ENCODE data around the gene DNAH17.

Gene DNAH17

GRCh38 chr17:78378225-78379130 lies 198.7 kb downstream of the DNAH17 start, which contains the start of gene PGS1:
TSS of gene PGS1 (plus strand) at chr17:78378649. CDS start at chr17:78378666, 17 bp downstream.
- TF ChIP-seq, protein P1, sequence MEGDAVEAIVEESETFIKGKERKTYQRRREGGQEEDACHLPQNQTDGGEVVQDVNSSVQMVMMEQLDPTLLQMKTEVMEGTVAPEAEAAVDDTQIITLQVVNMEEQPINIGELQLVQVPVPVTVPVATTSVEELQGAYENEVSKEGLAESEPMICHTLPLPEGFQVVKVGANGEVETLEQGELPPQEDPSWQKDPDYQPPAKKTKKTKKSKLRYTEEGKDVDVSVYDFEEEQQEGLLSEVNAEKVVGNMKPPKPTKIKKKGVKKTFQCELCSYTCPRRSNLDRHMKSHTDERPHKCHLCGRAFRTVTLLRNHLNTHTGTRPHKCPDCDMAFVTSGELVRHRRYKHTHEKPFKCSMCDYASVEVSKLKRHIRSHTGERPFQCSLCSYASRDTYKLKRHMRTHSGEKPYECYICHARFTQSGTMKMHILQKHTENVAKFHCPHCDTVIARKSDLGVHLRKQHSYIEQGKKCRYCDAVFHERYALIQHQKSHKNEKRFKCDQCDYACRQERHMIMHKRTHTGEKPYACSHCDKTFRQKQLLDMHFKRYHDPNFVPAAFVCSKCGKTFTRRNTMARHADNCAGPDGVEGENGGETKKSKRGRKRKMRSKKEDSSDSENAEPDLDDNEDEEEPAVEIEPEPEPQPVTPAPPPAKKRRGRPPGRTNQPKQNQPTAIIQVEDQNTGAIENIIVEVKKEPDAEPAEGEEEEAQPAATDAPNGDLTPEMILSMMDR (conservative IDR thresholded peaks at IDR 0.05; ENCODE audit: low read length) = no peak
- peak; percentile 73 for DNase-seq (ENCODE audit: low read depth)
- peak within 1 kb of the TSS; percentile 90 for H3K4me3 ChIP-seq (ENCODE audit: low read length)

GRCh38 chr17:78377858-78378224 lies 199.4 kb downstream of the DNAH17 start:
- peak overlapping the region; percentile 90 for H3K4me3 ChIP-seq (ENCODE audit: low read length)
- TF ChIP-seq, protein P1 (conservative IDR thresholded peaks at IDR 0.05; ENCODE audit: low read length) = no peak
- no peak for DNase-seq (ENCODE audit: low read depth)

DNA sequence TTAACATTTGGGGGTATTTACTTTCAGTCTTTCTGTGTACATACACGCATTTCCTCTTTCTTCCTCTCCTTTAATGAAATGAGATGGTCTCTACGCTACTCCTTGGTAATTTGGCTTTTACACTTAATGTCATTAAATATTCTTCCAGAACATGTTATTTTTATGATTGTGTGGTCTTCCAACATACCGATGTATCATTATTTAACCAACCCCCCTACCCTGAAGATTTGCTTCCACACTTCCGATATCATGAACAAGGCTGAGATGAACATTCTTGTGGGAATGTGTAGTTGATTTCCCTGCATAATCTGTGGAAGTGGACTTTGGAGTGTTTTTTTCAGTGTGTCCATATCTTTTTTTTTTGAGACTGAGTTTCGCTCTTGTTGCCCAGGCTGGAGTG lies 201.0 kb downstream of the DNAH17 start:
- DNase-seq (ENCODE audit: low read depth) = no peak
- no peak overlapping the region for H3K4me3 ChIP-seq (ENCODE audit: low read length)
- TF ChIP-seq, protein P1 (conservative IDR thresholded peaks at IDR 0.05; ENCODE audit: low read length) = no peak

DNA sequence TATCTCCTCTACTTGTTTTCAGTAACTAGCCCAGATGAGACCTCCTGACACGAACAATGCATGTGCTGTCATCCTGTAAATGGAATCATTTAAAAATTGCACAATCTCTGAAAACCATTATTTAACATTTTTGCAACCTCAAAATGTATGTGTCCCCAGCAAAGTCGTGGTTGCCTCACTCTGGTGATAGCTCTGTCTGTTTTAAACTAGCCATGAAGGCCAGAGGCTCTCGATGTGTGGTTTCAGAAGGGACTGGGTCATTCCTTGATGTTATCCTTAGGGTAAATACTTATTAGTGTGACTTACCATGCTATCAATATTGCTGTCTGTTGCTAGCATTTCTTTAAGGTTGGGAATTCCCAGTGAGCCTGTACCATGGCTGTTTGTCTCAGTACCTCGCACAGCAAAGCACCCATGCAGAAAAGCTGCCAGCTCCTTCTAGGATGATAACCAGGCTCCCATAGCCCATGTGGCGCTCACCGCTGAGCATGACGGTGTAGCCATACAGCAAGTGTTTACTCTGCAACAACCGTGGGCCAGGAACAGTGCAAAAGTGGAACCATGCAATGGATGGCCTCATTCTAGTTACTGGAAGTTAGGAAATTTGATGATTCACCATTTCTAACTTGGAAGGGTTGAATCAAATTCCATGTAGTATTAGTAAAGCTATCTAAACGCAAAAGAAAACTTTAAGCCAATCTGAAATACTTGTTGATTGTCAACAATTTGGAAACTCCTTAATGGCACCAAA lies 201.6 kb downstream of the DNAH17 start:
- peak; percentile 94 for DNase-seq (ENCODE audit: low read depth)
- TF ChIP-seq, protein P1 (conservative IDR thresholded peaks at IDR 0.05; ENCODE audit: low read length) = no peak
- H3K4me3 ChIP-seq (ENCODE audit: low read length) = peak overlapping the region; percentile 14; the same call in 1 of the 2 replicates

DNA sequence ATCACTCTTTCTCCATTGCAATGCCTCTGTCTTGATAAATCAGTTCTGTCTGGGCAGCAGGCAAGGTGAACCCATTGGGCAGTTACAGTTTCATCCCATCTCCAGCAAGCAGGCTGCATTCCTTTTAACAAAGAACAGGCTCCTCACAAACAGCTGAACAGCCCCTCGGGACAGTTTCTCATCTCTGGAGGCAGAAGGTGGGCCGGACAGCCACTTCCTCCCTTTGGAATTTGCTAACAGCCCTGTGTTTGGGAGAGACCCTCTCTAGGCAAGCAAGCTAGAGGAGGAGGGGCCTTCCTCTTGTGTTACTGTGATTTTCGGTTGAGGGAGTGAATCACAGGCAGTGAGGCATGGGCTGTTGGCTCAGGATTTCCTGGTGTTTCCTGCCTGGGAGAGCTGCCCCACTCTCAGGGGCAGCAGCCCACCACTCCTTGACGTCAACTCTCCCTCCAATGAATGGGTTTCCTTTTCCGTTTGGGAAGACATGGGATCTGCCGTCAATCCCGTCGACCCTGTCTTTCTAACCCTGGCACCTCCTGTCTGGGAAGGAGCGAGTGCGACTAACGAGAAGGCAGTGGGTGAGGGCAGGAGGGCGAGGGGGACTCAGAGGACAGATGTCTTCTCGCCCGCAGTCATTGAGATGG lies 202.4 kb downstream of the DNAH17 start:
- DNase-seq (ENCODE audit: low read depth) = peak; percentile 67
- TF ChIP-seq, protein P1 (conservative IDR thresholded peaks at IDR 0.05; ENCODE audit: low read length) = no peak
- no peak overlapping the region for H3K4me3 ChIP-seq (ENCODE audit: low read length)

DNA sequence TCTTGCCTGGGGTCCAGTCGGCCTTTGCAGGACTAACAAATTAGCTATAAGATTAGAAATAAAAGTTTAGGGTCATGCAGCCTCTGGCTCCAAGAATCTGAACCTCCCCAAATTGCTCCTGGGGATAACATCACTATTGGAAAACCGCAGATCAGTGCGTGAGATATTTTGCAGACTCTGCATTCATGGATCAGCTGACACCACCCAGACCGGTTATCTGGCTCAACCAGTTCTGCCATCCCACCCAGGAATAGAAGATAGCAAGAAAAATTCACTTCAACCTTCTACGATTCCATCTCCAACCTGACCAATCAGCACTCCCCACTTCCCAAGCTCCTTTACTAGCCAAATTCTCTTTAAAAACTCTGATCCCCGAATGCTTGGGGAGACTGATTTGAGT lies 203.0 kb downstream of the DNAH17 start:
- no peak overlapping the region for H3K4me3 ChIP-seq (ENCODE audit: low read length)
- no peak for DNase-seq (ENCODE audit: low read depth)
- TF ChIP-seq, protein P1 (conservative IDR thresholded peaks at IDR 0.05; ENCODE audit: low read length) = no peak

Data from AG10803 (cell line).